ENCODE results near the gene KCTD16. TPM values are rescaled to one million over a fixed set of nuclear protein-coding genes. Genes with fewer than 3 reads are reported as not detected.

The KCTD16 gene
- total RNA-seq, 1 donor from 2014 or later, result 0.44 TPM

DNA sequence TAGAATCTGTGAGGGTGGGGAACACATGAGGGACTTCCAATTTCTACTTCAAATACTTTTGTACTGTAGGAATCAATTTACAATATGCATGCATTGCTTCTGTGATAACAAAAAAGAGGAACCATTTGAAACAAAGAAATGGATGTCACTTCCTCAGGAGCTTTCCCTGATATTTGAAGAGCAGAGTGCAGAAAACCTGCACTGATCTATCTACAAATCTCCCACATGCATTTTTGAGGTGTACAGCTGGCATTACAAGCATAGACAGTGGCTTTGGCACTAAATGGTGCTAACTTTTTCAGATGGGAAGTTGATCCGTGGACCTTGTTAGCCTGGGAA, 27.9 kb upstream of the KCTD16 start:
- Mint-ChIP-seq H3K36me3 (ENCODE audit: low read depth, unreplicated experiment) (no peaks in the 10 kb centered on the region), H3K27ac (ENCODE audit: unreplicated experiment) (peak overlapping the region; percentile 72)

DNA sequence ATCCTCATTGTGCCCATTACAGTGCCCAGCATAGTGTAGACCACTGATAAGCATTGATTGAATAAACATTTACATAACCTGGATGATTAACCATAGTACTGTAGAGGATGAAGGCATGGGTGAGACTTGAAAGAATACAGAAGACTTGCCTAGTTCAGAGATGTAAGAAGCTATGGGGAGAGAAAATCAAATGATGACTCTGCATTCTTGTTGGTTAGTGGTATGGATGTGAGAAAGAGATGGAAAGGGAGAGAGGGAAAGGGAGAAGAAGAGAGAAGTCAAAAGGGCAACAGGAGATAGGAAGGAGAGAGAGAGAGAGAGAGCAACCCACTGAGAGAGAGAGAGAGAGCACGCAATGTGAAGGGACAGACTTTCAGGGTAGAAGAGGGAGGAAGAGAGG, 27.0 kb upstream of the KCTD16 start:
- no peaks in the 10 kb centered on the region for H3K36me3 Mint-ChIP-seq (ENCODE audit: low read depth, unreplicated experiment)
- peaks cover 42% of the 10 kb centered on the region for H3K4me1 Mint-ChIP-seq (ENCODE audit: unreplicated experiment)
- H3K27ac Mint-ChIP-seq (ENCODE audit: unreplicated experiment), result peak overlapping the region; percentile 99
- no peak for DNase-seq (ENCODE audit: low spot score)
- H3K27me3 Mint-ChIP-seq (ENCODE audit: unreplicated experiment), result no peaks in the 10 kb centered on the region
- no peaks in the 10 kb centered on the region for H3K9me3 Mint-ChIP-seq (ENCODE audit: unreplicated experiment)
- TF ChIP-seq, protein P1, sequence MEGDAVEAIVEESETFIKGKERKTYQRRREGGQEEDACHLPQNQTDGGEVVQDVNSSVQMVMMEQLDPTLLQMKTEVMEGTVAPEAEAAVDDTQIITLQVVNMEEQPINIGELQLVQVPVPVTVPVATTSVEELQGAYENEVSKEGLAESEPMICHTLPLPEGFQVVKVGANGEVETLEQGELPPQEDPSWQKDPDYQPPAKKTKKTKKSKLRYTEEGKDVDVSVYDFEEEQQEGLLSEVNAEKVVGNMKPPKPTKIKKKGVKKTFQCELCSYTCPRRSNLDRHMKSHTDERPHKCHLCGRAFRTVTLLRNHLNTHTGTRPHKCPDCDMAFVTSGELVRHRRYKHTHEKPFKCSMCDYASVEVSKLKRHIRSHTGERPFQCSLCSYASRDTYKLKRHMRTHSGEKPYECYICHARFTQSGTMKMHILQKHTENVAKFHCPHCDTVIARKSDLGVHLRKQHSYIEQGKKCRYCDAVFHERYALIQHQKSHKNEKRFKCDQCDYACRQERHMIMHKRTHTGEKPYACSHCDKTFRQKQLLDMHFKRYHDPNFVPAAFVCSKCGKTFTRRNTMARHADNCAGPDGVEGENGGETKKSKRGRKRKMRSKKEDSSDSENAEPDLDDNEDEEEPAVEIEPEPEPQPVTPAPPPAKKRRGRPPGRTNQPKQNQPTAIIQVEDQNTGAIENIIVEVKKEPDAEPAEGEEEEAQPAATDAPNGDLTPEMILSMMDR (IDR thresholded peaks at IDR 0.05; ENCODE audit: unreplicated experiment), result no peak
- H3K4me3 Mint-ChIP-seq (ENCODE audit: unreplicated experiment), result no peak overlapping the region

More for the DNA sequence above, 27.9 kb upstream of the KCTD16 start:
- TF ChIP-seq, protein P1 (IDR thresholded peaks at IDR 0.05; ENCODE audit: unreplicated experiment), result no peak
- DNase-seq (ENCODE audit: low spot score), result no peak
- no peaks in the 10 kb centered on the region for H3K27me3 Mint-ChIP-seq (ENCODE audit: unreplicated experiment)
- no peak overlapping the region for H3K4me3 Mint-ChIP-seq (ENCODE audit: unreplicated experiment)
- peaks cover 42% of the 10 kb centered on the region for H3K4me1 Mint-ChIP-seq (ENCODE audit: unreplicated experiment)
- no peaks in the 10 kb centered on the region for H3K9me3 Mint-ChIP-seq (ENCODE audit: unreplicated experiment)

DNA sequence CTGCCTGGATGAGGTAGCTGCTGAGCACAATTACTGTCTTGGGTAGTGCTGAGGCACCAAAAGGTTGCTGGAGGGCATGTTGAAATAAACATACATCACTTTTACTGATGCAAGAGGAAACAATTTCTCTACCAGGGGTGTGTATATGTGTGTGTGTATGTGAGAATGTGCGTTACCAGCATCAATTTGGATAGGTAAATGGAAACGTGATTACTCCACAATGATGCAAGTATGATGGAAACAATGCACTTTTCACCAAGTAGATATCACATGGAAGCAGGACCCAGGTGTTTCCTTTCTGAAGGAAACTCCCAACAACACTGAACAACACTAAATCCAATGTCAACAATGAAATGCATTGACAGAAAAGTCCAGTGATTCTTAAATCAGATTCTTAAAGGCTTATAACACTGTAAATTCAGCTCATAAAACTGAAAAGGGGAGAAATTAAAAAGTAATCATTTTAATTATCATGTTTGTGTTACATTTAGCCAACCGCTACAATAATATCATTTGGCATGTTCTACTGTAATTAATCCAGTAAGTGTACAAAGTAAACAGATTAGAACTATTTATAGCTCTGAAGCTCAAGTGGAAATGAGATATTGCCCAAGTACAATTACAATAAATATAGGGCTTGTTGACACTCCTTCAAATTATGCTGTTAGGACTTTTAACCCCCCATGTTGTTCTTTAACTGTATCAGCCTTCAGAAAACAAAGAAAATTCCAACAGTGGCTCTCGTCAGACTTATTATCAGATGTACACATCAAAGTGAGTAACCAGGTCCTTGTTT, 25.5 kb upstream of the KCTD16 start:
- no peak overlapping the region for H3K4me3 Mint-ChIP-seq (ENCODE audit: unreplicated experiment)
- H3K36me3 Mint-ChIP-seq (ENCODE audit: low read depth, unreplicated experiment), result no peaks in the 10 kb centered on the region
- DNase-seq (ENCODE audit: low spot score), result peak; percentile 30
- peak overlapping the region; percentile 99 for H3K27ac Mint-ChIP-seq (ENCODE audit: unreplicated experiment)
- no peaks in the 10 kb centered on the region for H3K9me3 Mint-ChIP-seq (ENCODE audit: unreplicated experiment)
- TF ChIP-seq, protein P1 (IDR thresholded peaks at IDR 0.05; ENCODE audit: unreplicated experiment), result no peak
- peaks cover 42% of the 10 kb centered on the region for H3K4me1 Mint-ChIP-seq (ENCODE audit: unreplicated experiment)
- H3K27me3 Mint-ChIP-seq (ENCODE audit: unreplicated experiment), result no peaks in the 10 kb centered on the region

DNA sequence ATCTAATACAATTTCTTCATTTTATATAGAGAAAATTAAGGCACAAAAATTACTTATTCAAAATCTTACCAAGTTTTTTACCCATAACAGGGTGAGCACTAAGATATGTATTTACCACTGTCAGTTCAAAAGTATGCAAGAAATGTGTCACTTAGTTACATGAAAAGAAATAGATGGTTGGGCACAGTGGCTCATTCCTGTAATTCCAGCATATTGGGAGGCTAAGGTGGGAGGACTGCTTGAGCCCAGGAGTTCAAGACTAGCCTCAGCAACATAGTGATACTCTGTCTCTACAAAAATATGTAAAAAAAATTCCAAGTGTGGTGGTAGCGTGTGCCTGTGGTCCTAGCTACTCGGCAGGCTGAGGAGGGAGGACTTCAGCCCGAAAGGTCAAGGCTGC, 19.6 kb upstream of the KCTD16 start:
- Mint-ChIP-seq H3K9me3 (ENCODE audit: unreplicated experiment) (no peaks in the 10 kb centered on the region), H3K36me3 (ENCODE audit: low read depth, unreplicated experiment) (no peaks in the 10 kb centered on the region), H3K4me1 (ENCODE audit: unreplicated experiment) (peaks cover 3% of the 10 kb centered on the region), H3K27me3 (ENCODE audit: unreplicated experiment) (no peaks in the 10 kb centered on the region), H3K27ac (ENCODE audit: unreplicated experiment) (no peak overlapping the region), H3K4me3 (ENCODE audit: unreplicated experiment) (no peak overlapping the region)
- TF ChIP-seq, protein P1 (IDR thresholded peaks at IDR 0.05; ENCODE audit: unreplicated experiment), result no peak
- DNase-seq (ENCODE audit: low spot score), result no peak

DNA sequence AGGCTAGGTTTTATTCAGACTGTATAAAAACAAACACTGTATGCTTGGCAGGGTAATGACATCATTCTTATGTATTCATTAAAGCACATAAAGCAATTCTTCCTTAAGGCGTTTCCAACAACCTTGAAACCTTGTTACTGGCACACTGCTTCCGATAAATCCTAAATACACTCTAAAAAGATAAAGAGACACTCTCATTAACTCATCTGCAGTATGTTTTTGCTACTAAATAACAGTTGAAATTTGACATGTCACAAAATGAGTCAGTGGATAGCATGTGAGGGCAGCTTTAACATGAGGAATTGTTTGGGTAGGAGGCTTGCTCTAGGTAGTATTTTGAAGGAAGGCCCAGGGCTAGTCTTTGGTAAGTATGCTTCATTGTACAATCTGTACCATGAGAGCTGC, 13.9 kb upstream of the KCTD16 start:
- no peaks in the 10 kb centered on the region for H3K36me3 Mint-ChIP-seq (ENCODE audit: low read depth, unreplicated experiment)
- TF ChIP-seq, protein P1 (IDR thresholded peaks at IDR 0.05; ENCODE audit: unreplicated experiment), result no peak
- H3K9me3 Mint-ChIP-seq (ENCODE audit: unreplicated experiment), result no peaks in the 10 kb centered on the region
- no peak for DNase-seq (ENCODE audit: low spot score)
- no peaks in the 10 kb centered on the region for H3K27me3 Mint-ChIP-seq (ENCODE audit: unreplicated experiment)
- no peaks in the 10 kb centered on the region for H3K4me1 Mint-ChIP-seq (ENCODE audit: unreplicated experiment)
- no peak overlapping the region for H3K27ac Mint-ChIP-seq (ENCODE audit: unreplicated experiment)
- no peak overlapping the region for H3K4me3 Mint-ChIP-seq (ENCODE audit: unreplicated experiment)

Data from endothelial cell (in vitro differentiated cells).